Kidney (tissue), 14 donors: ENCODE measurements around the gene RBMS1. TPM values are rescaled to one million over a fixed set of nuclear protein-coding genes. Genes with fewer than 3 reads are reported as not detected.

Source experiments
- DNase-seq, 5 donors: peaks; one replicate each; pipeline ENCODE4 v3.0.0-alpha.2; 2013 to 2020
- FAIRE-seq: peaks from 2 replicates; lab custom pipeline; 2012; peaks lifted over from hg19 to GRCh38; lab: Jason Lieb, UNC
- H3K27ac ChIP-seq, 2 donors: one replicate each; pipeline ENCODE4 v1.7.0; 2013; ENCODE audit warnings: low read depth in 2 of 2, low read length in 2 of 2, inconsistent platforms in 1 of 2
- H3K27me3 ChIP-seq: one replicate; pipeline ENCODE4 v1.7.1; 2013; ENCODE audit warnings: low read length, inconsistent platforms; ENCODE audit not compliant: control insufficient read depth, insufficient read depth
- H3K36me3 ChIP-seq, 3 donors: one replicate each; pipeline versions ENCODE4 v1.7.0 to v1.7.1; 2013; ENCODE audit warnings: low read length in 3 of 3, control low read depth in 1 of 3, inconsistent platforms in 1 of 3; ENCODE audit not compliant: insufficient read depth in 3 of 3, control insufficient read depth in 2 of 3
- H3K4me1 ChIP-seq, 3 donors: one replicate each; pipeline versions ENCODE4 v1.7.0 to v1.7.1; 2013; ENCODE audit warnings: low read length in 3 of 3, inconsistent platforms in 1 of 3, low read depth in 1 of 3; ENCODE audit not compliant: control insufficient read depth in 2 of 3, insufficient read depth in 2 of 3
- H3K4me3 ChIP-seq, 3 donors: one replicate each; pipeline versions ENCODE4 v1.7.0 to v1.8.1; 2013; ENCODE audit warnings: low read length in 3 of 3, control low read depth in 1 of 3, inconsistent platforms in 1 of 3
- H3K9ac ChIP-seq, 3 donors: one replicate each; pipeline versions ENCODE4 v1.7.0 to v1.7.1; 2013; ENCODE audit warnings: low read length in 3 of 3, control low read depth in 1 of 3, inconsistent platforms in 1 of 3
- H3K9me3 ChIP-seq, 3 donors: one replicate each; pipeline versions ENCODE4 v1.7.0 to v1.7.1; 2013; ENCODE audit warnings: low read length in 3 of 3, control low read depth in 1 of 3, inconsistent platforms in 1 of 3; ENCODE audit not compliant: control insufficient read depth in 2 of 3, insufficient read depth in 1 of 3
- CTCF ChIP-seq: IDR thresholded peaks from 3 replicates; pipeline ENCODE4 v1.5.1; 2012; ENCODE audit warnings: mild to moderate bottlenecking, moderate library complexity, borderline replicate concordance; ENCODE audit not compliant: insufficient read depth; ENCODE audit errors: extremely low read depth
- intact Hi-C: fragments of 100-400 bp; cut with DNase I; formaldehyde crosslinking; loops from one replicate; pipeline ENCODE4 v1.11.1; 2022
- polyA plus RNA-seq: library from polyadenylated mRNA; stranded (reverse); fragments of 350-450 nt; fragmentation: Illumina TruSeq; extraction: RNeasy Lipid Tissue Mini Kit (QIAGEN cat#74804); gene quantifications from one replicate; pipeline ENCODE4 v1.2.3, GENCODE V29; 2014; ENCODE audit warnings: low read depth, low replicate concordance; ENCODE audit not compliant: insufficient read depth
- total RNA-seq: library from RNA; stranded (reverse); fragmentation: NEBNext Ultra II Directional; extraction: Animal tissue kit (Norgen Biotek cat#: 25700); gene quantifications from one replicate; pipeline ENCODE4 v1.2.1, GENCODE V29; 2021
- donor health status: control.
- donor health status: control.
- donor health status: control.
- donor health status: control.
- donor health status: control.
- donor health status: DM: yes; HTN: yes; CAD: no.
- donor health status: Normal renal cell carcinoma (clear cell type).

RBMS1 gene
- total and polyA plus RNA-seq, 2 donors from 2014 or later, result 25.6 to 94.8 TPM

- Histone ChIP-seq H3K9ac (no peak overlapping the region), H3K36me3 (no peaks in the 10 kb centered on the region), H3K9me3 (no peaks in the 10 kb centered on the region), H3K4me3 (no peak overlapping the region), H3K27me3 (no peaks in the 10 kb centered on the region), H3K4me1 (peaks cover 0 to 2% (median 2%) of the 10 kb centered on the region in 3 donors), H3K27ac (no peak overlapping the region)
- no peak for TF ChIP-seq CTCF
- FAIRE-seq, result no peak
- intact Hi-C loops, result no loop called here
- no peak for DNase-seq
These were observed 229.3 kb downstream of the RBMS1 start for GRCh38 chr2:160264308-160264707.

- no peak overlapping the region for H3K27ac ChIP-seq
- FAIRE-seq, result no peak
- H3K27me3 ChIP-seq, result no peaks in the 10 kb centered on the region
- intact Hi-C loops, result no loop called here
- no peak overlapping the region for H3K4me3 ChIP-seq
- DNase-seq, result no peak
- peaks cover 0 to 7% (median 4%) of the 10 kb centered on the region in 3 donors for H3K4me1 ChIP-seq
- no peaks in the 10 kb centered on the region for H3K9me3 ChIP-seq
- no peak for TF ChIP-seq CTCF
- H3K9ac ChIP-seq, result no peak overlapping the region
- H3K36me3 ChIP-seq, result no peaks in the 10 kb centered on the region
These were observed 231.9 kb downstream of the RBMS1 start for GRCh38 chr2:160261732-160262131.

GRCh38 chr2:160258492-160258805, 235.2 kb downstream of the RBMS1 start:
- DNase-seq (no peak), FAIRE-seq (no peak)
- Histone ChIP-seq H3K4me1 (peaks cover 7 to 22% (median 8%) of the 10 kb centered on the region in 3 donors), H3K27ac (no peak overlapping the region), H3K9me3 (no peaks in the 10 kb centered on the region), H3K27me3 (no peaks in the 10 kb centered on the region), H3K4me3 (no peak overlapping the region), H3K36me3 (no peaks in the 10 kb centered on the region), H3K9ac (no peak overlapping the region)
- TF ChIP-seq CTCF, result no peak
- intact Hi-C loops, result no loop called here

GRCh38 chr2:160257743-160258491, 235.7 kb downstream of the RBMS1 start:
- Histone ChIP-seq H3K4me1 (peaks cover 8 to 25% (median 8%) of the 10 kb centered on the region in 3 donors), H3K27ac (no peak overlapping the region), H3K27me3 (no peaks in the 10 kb centered on the region), H3K9me3 (no peaks in the 10 kb centered on the region), H3K36me3 (no peaks in the 10 kb centered on the region), H3K4me3 (no peak overlapping the region), H3K9ac (no peak overlapping the region)
- TF ChIP-seq CTCF, result no peak
- FAIRE-seq (no peak), DNase-seq (no peak)
- intact Hi-C loops, result no loop called here
